GM18868 (cell line): ENCODE results near the gene PRKCZ.

Experiments used
- ATAC-seq: cut with Tn5 transposase; IDR thresholded peaks from one replicate; pipeline ENCODE4 v1.9.1; 2021; ENCODE audit warnings: mild to moderate bottlenecking, moderate library complexity; ENCODE audit not compliant: unreplicated experiment

The PRKCZ gene

GRCh38 chr1:2099886-2100779 is 49.9 kb downstream of the PRKCZ start:
- ATAC-seq, result no peak

GRCh38 chr1:2100780-2101108 is 50.5 kb downstream of the PRKCZ start:
- no peak for ATAC-seq

DNA sequence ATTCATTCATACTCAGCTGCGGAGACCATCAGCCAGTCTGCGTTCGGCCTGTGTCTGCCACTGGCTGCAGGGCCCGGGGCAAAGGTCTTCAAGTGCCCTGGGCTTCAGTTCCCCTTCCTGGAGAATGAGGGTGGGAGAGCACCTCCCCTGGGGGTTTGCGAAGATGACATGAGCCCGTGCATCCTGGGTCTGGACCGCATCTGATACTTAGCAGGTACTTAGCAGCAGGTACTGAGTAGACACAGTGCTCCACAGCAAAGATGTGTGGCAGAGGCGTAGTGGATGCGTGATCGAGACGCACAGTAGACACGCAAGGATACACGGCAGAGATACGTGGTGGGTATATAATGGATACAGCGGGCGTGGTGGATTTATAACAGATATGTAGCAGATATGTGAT is 51.3 kb downstream of the PRKCZ start:
- ATAC-seq, result no peak

- no peak for ATAC-seq
These were observed 51.7 kb downstream of the PRKCZ start for GRCh38 chr1:2101946-2102345.

DNA sequence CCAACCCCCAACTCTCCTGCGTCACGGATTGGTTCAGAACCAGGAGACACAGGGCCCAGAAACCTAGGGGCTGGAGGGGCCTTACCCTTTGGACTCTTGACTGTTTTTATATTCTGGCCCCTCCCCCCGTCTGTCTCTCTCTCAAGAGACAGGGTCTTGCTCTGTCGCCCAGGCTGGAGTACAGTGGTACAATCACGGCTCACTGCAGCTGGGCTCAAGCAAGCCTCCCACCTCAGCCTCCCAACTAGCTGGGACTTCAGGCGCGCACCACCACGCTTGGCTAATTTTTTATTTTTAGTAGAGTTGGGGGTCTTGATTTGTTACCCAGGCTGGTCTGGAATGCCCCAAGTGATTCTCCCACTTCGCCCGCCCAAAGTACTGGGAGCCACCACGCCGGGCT is 52.5 kb downstream of the PRKCZ start:
- ATAC-seq, result no peak

- ATAC-seq, result no peak
These were observed 53.2 kb downstream of the PRKCZ start for GRCh38 chr1:2103266-2103900.

DNA sequence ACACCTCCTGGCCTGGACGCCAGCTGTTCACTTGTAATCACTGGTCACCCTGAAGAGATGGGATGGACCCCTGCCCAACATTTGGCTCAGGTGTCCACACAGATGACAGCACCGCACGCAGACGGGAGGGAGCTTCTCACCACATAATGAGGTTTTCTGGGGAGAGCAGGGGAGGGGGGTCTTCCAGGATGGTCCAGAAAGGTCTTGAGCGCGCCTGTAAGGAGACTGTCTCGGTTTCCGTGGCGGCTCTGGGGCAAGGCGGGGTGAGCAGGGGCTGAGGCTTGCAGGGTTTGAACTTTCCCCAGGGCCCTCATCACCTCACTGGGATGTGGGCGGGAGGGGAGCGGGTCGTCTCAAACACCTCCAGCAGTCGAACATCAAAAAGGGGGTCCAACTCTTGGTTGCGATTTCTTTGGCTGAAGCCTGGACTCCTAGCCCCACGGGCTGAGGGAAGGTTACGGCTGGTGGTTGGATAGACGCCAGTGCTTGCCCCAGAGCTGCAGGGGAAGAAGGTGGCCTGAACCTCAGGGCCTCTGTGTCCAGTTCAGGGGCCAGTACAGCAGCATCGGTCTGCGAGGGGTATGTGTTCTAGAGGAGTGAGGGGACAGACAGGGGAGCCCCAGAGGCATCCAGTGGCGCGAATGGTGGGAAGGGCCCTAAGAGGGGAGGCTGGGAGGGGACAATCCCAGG is 53.8 kb downstream of the PRKCZ start:
- no peak for ATAC-seq

- ATAC-seq, result no peak
These were observed 54.6 kb downstream of the PRKCZ start for GRCh38 chr1:2104621-2105427.

- ATAC-seq, result no peak
These were observed 55.7 kb downstream of the PRKCZ start for GRCh38 chr1:2105781-2106524.

DNA sequence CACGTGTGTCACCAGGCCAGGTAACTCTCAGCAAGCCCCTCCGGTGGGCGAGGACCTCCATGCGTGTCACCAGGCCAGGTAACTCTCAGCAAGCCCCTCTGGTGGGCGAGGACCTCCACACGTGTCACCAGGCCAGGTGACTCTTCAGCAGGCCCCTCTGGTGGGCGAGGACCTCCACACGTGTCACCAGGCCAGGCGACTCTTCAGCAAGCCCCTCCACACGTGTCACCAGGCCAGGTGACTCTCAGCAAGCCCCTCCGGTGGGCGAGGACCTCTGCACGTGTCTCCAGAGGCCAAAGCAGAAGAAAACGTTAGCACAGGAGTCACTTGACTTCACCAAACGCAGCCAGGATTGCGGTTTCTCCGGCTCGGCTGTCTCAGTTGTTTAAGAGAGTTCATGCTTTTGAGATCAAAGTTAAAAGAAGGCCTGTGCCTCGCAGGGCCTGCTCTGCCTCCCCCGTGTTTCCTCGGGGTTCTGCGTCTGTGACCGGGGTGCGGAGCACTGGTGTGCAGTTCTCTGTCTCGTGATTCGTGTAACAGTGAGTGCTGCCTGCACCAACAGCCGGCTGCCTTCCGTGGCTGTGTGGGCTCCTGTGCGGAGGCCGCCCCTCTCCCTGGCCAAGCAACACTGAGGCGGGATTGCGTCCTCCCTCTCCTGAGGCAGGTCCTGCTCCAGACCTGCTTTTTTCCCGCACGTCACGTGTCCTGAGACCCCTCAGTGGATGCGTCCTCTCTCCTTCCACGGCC is 56.6 kb downstream of the PRKCZ start:
- ATAC-seq, result no peak

DNA sequence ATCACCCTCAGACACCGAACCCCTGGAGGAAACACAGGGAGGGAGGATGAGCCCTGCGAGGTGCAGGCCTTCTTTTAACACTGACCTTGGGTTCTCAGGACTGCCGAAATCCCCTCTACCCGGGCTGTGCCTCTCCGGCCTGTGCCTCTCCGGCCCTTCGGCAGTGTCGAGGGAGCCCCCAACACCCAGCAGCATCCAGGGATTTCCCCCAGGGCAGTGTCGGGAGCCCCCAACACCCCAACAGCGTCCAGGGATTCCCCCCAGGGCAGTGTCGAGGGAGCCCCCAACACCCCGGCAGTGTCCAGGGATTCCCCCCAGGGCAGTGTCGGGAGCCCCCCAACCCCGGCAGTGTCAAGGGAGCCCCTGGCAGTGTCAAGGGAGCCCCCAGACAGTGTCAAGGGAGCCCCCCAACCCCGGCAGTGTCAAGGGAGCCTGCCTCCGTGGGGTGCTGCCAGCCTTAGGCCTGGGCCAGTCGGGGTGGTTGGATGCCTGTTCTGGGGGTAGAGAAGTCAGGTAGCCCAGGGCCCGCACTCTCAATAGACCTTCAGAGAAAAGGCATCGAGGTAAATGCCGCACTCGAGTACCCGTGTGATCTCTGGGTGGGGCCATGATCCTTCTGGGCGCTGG is 57.5 kb downstream of the PRKCZ start:
- no peak for ATAC-seq

GRCh38 chr1:2108213-2108876 is 58.1 kb downstream of the PRKCZ start:
- ATAC-seq, result no peak

DNA sequence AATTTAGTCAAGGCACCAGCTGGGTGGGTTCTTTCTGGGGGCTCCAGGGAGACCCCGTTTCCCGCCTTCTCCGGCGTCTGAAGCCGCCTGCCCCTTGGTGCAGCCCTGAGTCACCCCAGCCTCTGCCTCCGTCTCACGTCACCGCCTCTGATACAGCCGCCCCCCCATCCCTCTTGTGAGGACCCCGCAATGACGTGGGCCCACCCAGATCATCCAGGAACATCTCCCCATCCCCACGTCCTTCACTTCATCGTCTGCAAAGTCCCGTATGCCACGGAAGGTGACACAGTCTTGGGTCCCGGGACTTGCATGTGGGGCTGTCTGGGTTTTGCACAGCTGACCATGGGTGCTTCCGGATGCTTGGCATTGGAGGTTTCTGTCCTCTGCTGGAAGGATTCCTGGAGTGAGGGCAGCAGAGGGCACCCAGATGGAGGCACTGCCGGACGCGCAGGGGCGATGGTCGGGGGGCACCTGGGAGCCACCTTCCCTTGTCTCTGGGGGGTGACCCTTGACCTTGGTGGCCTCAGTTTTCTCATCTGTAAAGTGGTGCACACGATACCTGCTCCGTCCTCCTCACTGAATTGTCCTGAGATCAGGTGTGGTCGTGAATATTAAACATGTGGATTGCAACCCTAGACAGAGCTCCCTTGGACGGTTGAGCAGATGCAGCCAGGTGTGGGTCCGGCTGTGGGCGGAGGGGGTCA is 58.8 kb downstream of the PRKCZ start:
- no peak for ATAC-seq

DNA sequence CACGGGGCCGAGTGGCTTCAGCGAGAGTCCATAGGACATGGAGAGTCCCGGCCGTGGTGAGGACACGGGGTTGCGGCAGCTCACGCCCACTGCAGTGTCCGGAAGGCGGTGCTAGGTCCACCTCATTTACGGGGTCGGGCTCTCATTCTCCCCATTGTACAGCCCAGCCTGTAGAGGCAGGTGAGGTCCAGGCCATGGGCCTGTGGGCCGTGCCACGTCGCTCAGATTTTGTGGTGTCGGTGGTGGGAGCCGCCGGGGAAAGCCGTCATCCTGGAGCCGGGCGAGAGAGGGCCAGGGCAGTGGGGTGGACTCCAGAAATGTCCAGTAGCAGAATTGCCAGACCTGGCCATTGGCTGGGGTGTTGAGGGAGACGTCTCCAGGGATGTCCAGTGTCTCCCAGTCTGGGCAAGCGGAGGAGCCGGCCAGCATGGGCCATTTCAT is 59.4 kb downstream of the PRKCZ start:
- no peak for ATAC-seq

DNA sequence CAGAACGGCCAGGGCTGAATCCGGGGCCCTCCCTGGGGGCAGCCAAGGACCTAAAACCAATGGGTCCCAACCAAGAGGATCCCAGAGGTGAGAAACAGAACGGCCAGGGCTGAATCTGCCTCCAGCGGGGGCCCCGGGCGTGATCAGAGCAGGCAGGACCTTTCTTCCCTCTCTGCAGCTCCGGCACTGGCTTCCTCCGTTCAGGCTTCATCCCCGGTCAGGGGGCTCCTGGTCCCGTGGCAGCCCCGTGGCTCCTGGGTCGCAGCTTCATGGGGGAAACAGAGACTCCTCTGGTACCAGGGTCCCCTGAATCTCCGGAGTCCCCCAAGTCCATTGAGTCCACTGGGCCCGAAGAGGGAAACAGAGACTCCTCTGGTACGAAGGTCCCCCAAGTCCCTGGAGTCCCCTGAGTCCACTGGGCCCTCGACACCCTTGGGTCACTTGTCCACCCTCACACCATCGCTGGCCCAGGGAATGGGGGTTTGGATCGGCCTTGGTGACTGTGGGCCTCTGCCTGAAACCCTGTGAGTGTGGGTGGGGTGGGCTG is 60.1 kb downstream of the PRKCZ start:
- no peak for ATAC-seq

- no peak for ATAC-seq
These were observed 60.8 kb downstream of the PRKCZ start for GRCh38 chr1:2110738-2111673.

DNA sequence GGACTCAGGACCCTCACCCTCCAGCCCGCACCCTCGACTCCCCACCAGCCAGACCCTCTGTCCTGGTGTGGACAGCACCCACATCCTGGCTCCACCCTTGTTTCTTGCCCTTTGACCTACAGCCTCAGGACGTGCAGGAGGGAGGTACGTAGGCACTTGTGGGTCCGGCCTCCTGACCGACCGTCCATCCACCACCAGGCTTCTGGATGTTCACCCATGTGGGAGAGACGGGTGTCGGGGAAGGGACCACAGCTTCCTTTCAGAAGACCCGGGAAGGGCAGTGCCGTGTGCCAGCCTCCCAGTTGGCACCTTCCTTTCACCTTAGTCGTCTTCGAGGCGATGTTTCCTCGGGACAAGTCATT is 61.4 kb downstream of the PRKCZ start:
- no peak for ATAC-seq
